HG03342 (cell line): ENCODE results near the gene CNOT6L.
A peak's percentile ranks its signal among the peaks of the same experiment; 100 is the strongest.
"Not testable (repeated sequence)": the region's sequence is repeated elsewhere in the genome, so short reads cannot be mapped to it uniquely, and the experiment has no call there.

Experiments
- ATAC-seq: cut with Tn5 transposase; IDR thresholded peaks from one replicate; pipeline ENCODE4 v1.9.1; 2021; ENCODE audit warnings: mild to moderate bottlenecking, moderate library complexity; ENCODE audit not compliant: unreplicated experiment

The CNOT6L gene

DNA sequence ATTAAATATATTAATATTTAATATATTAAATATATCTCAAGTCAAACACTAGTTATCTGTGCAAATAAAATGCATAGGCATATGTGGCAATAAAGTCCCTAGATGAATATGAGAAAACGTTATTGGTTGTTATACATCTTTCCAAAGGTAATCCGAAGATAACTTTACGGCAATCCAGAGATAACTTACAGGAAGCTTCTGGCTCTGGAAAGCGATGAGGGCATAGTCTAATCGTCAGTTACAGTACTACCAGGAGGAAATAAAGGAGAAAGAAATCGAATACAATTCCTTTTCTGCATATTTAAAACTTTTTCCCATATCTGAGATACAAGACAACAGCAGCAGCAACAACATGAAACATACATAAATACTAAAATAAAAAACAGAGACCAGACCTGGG lies 35.3 kb downstream of the CNOT6L start:
- no peak for ATAC-seq

DNA sequence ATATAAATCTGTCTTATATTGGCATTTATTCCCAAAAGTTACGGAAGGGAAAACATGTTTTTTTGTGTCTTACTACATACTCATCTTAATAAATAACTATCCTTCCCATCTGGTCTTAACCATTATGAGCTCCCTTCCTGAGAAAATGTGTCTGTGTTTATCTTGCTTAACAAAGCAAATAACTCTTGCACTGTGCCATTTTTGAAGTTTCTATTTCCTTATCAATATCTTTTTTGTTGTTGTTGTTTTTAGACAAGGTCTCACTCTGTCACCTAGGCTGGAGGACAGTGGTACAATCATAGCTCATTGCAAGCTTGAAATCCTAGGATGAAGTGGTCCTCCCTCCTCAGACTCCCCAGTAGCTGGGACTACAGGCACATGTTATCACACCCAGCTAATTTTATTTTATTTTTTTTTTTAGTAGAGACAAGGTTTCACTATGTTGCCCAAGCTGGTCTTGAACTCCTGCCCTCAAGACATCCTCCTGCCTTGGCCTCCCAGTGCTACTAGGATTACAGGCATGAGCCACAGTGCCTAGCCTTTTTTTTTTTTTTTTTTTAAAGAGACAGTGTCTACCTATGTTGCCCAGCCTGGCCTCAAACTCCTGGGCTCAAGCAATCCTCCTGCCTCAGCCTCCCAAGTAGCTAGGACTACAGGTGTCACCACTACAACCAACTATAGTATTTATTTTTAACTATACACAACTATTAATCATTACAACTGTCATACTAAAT lies 36.9 kb downstream of the CNOT6L start:
- no peak for ATAC-seq

DNA sequence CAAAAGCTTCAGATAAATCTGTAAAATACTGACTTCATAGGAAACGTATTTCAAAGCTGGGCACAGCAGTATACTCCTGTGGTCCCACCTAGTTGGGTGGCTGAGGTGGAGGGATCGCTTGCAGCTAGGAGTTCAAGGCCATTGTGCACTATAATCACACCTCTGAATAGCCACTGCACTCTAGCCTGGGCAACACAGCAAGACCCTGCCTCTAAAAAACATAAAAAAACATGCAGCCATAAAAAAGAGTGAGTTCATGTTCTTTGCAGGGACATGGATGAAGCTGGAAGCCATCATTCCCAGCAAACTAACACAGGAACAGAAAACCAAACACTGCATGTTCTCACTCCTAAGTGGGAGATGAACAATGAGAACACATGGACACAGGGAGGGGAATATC lies 38.4 kb downstream of the CNOT6L start:
- ATAC-seq, result not testable (repeated sequence)

DNA sequence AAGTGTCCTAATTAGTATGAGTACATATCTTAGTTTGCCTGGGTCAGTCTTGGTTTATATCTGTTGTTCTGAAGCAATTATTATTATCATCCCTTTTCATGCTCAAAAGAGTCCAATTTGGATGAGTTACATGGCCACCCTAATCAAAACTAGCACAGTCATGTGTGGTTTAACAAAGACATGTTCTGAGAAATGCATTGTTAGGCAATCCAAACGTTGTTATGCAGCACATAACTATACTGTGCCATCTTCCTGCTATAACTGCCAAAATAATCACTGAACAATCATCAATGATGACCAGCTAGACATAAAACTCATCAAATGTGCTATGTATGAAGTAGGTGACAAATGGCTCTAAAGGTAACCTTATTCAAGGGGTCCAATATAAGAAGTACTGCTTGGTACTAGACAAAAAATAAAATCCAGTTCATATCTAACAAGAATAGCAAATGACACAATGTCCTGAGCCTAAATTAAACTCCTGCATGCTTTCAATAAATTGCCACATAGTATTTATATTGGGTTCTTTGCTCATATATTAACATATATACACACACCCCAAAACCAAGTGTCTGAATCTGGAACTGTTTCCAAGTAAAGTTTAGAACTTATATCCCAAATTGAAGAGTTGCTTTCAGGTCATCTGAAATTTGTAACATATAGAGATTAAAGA lies 41.9 kb downstream of the CNOT6L start:
- no peak for ATAC-seq

DNA sequence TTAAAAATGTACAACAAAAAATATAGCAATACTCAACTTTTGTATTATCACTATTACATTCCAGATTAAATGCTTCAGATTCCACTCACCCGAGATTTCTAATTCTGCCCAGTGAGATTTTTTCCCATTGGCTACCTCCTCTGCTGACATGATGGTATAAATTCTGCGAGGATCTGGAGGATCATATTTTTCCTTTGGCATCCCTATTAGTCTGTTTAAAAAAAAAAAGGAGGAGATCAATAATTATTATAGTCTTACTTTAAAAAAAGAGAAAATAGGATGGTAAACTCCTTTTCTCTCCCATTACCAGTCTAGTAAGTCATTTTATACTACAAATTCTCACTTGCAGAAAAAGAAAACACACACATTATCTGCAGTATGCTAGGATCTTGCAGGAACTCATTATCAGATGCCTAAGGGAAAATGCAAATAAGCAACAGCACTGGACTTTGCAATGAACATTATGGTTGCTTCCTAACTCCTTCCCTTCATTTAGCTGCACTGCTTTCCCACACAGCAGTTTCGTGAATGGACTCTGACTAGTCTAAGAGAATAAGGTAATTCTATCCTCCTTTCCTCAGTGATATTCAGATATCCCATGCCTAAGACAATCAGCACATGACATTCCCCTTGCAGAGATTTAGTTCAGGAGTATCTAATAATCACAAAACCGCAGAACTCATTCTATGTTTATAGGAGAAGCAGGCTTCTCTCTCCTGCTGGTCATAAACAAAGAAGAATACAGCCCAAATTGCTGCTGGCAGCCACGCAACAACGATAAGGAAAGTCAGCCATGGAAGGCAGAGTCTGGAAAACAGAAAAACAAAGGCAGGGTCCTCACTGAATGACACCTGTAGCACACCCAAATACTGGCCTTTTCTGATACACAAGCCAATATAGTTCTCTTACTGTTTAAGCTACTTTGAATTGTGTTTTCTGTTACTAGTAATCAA lies 42.7 kb downstream of the CNOT6L start:
- no peak for ATAC-seq

DNA sequence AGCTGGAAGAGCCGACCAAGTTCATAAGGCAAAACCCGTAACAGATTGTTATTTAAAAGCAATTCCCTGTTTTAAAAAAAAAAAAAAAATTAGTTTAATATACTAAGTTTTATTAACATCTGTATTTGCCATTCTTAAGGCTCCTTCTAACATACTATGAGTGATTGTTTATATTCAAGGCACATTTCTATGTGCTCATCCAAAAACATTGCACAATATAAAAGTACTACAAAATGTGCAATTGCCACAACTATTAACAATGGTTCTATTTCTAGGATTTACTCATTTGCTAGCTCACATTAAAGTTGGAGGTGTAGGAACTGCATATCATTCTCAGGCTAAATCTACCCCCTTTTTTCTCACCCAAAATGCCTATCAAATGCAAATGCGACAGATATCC lies 46.1 kb downstream of the CNOT6L start:
- no peak for ATAC-seq

DNA sequence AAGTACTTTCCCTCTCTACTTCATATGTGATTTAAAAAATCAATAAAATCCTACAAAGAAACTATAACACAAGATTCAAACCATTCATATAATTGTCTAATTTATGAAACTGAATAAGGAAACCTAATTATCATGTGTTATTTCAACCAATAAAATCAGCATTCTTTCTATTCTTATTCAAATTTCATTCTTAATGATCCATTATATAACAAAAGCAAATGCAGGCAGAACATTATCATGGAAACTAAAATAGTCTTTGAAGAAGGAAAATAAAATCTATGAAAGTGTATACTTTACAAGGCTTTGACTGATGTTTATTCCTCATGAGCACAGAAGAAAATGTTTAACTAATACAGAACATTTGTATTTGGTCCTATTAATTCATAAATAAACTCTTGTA lies 47.6 kb downstream of the CNOT6L start:
- ATAC-seq, result no peak

DNA sequence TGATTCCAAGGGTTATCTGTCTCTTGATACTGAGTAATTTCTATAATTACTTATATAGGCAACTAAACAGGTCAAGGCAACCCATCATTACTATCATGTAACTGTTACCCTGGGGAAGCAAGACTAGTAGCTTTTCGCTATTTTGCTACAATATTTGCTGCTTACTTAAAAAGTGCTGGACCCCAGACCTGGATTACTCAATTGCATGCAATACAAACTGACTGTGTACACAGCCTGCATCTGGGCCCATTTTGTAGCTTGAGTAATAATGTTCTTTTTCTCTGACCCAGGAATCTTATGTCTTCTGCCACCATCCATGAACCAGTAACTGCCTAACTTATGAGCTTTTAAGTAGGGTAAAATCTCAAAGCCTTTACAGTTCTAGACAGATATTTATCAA lies 53.4 kb downstream of the CNOT6L start:
- ATAC-seq, result no peak

DNA sequence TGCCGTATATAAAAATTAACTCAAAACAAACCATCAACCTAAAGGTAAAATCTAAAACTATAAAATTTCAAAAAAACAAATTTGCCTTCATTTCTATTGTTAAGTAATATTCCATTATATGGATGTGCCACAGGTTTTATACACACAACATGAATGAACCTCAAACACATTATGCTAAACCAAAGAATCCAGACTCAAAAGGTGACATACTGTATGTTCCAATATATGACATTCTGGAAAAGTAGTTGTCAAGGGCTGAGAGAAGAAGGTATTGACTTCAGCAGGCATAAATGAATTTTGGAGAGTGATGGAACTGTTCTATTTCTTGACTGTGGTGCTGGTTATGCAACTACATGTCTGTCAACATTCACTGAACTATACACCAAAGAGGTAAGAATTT lies 56.6 kb downstream of the CNOT6L start:
- ATAC-seq, result no peak

DNA sequence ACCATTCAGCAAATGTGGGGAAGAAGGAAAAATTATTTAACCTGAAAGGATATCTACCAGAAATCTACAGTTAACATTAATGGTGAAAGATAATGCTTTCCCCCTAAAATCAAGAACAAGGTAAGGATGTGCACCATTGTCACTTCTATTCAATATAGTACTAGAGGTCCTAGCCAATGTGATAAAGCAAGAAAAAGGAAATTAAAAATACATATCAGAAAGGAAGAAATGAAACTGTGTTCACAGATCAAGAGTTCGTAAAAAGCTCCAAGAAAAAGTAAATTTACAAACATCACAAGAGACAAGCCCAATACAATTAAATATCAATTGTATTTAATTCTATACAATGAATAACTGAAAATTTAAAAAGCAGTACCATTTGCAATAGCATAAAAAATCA lies 57.6 kb downstream of the CNOT6L start:
- ATAC-seq, result no peak

DNA sequence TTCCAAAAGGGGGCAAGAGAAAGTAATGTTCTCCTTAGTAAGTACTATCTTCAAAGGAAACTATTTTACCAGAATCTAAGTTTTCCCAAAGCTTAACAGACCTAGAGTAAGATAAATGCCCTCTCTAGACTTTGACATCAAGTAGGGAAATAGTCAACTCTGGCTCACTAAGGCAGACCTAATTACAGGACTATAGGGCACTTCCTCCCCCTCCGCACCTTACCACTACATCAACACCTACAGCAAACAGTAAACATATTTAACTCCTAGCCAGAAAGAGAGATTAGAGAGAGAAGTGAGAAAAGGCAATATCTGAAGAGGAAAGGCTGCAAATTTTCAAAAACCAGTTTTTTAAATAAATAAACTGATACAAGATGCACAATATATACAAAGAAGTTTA lies 60.4 kb downstream of the CNOT6L start:
- no peak for ATAC-seq

DNA sequence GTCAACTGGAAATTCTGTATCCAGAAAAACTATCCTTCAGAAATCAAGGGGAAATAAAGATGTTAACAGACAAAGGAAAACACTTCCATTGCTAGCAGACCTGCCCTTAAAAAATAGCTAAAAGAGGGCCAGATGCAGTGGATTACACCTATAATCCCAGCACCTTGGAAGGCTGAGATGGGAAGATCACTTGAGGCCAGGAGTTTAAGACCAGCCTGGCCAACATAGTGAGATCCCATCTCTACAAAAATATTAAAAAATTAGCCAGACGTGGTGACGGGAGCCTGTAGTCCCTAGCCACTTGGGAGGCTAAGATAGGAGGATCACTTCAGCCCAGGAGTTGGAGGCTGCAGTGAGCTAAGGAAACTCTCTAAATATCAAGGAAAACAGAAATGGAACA lies 67.4 kb downstream of the CNOT6L start:
- ATAC-seq, result no peak

DNA sequence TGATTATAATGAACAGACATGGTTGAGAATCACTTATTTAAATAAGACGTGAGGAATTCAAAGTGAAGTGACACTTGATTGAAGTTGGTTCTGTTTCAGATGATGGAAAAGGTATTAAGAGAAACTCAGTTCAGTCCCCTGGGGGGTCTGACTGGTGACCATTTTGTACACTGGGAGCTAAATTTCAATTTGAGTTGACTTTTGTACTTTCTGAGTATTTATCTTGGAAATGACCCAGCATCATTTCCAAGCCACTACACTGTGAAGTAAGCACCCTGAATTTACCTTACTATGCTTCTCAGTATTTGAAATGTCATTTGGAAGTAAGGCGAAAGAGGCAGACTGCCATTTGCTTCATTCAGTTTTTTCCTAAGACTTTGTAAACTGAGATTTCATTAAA lies 73.4 kb downstream of the CNOT6L start:
- no peak for ATAC-seq

DNA sequence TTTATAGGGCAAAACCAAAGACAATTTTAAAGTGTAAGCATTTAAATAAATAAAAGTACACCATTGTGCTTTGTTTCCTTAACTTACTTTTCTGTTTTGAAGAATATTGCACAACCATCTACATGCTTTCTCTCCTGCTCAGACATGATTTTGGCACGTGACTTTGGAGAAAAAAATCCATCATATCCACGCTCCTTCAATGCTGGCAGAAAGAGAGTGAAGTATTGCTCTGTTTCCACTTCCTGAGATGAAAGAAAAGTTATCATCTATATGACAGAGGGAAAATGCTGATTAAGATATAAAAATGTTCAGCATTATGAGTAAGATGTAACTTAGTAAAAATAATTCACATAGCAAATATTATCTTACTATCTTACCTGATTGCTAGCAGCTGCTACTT lies 77.1 kb downstream of the CNOT6L start:
- no peak for ATAC-seq

DNA sequence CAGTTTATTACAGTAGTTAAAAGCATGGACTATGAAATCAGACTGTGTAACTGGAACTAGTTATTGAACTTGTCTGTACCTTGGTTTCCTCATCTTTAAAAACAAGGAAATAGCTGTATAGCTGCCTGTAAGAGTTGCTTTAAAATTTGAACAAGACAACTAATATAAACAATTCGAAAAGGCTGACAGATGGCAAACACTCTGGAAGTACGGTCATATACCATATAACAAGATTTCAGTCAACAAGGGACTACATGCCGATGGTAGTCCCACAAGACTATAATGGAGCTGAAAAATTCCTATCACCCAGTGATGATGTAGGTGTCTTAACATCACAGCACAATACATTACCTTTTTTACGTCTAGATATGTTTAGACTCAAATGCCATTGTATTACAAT lies 78.7 kb downstream of the CNOT6L start:
- ATAC-seq, result no peak

DNA sequence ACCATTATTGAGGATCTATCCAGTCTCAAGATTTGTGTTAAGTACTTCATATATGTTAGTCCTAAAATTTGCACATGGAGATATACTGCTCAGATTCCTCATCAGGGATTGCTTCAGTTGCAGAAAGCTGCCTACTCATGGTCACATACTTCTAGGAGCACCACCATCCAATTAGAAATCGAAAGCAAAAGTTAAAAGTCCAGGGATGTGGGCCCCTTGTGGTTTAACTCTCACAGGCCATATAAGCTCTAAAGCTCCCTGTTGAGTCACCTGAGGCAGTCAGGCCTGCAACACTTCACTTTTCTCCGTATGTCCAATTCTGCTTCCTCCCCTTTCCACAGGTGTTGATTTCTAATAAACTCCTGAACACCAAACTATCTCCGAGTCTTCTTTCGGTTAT lies 84.2 kb downstream of the CNOT6L start:
- peak; percentile 97 for ATAC-seq

DNA sequence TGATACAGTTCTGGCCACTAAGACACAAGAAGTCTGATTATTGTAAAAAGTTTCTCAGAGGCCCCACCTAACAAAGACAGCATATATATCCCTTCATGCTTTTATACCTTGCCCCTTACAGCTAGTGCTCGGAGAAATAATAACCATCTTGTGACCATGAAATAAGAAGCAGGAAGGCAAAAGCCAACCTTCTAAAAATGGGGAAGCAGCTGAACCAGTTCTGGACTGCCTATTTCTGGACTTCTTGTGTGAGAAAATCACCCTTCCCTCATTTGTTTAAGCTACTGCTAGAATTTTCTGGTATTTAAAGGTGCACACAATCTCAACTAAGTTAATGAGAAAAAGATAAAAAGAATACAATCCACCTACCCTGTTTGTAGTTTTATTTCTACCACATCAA lies 87.5 kb downstream of the CNOT6L start:
- ATAC-seq, result no peak

DNA sequence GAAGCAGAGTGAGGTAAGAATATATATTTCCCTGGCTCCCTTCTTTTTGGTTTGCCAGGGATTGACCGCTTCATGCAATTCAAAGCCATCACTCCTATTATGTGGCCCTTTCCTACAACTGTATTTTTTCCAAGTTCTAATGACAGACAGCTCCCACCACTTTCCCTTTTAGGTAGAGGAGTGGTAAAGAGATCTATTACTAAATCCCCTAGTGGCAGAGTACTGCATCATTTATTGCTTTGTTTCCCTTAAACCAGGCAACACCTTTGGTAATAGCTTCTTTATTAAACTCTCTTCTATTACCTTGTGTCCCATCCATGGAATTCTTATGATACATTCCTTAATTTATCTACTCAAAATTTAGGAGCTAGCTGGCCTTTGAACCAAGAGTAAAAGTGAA lies 90.7 kb downstream of the CNOT6L start:
- ATAC-seq, result no peak

DNA sequence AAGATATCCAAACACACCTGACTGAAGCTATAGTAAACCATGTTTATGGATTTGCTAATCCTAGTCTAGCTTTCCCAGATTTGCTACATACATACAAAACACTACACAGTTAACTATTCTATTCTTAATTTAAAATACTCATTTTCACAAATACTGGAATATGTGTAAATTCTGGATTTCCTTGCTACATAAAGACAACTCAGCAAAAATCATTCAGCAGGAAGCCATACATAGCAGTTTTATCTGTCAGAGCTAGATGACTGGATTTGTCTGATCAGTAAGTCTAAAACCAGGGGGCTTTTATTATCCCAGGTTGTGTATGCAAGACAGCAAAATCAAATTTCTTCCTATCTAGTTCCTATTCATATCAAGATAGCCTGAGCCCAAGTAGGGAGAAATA lies 98.1 kb downstream of the CNOT6L start:
- no peak for ATAC-seq

DNA sequence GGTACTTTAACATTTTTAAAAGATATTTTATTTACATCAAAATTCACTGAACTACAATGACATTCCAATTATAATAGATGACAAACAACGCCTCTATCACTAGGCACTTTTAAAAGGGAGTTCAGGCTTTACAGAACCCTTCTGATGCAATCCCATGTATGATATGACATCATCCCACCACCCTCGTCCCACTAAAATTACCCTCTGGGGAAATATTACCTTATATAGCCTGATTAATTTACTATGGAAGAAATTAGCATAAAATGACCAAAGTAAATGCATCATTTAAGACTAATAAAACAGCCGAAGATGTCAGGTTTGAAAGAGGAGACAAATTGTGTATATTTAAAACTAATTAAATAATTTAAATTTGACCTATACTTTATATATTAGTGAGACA lies 100.7 kb downstream of the CNOT6L start:
- not testable (repeated sequence) for ATAC-seq

DNA sequence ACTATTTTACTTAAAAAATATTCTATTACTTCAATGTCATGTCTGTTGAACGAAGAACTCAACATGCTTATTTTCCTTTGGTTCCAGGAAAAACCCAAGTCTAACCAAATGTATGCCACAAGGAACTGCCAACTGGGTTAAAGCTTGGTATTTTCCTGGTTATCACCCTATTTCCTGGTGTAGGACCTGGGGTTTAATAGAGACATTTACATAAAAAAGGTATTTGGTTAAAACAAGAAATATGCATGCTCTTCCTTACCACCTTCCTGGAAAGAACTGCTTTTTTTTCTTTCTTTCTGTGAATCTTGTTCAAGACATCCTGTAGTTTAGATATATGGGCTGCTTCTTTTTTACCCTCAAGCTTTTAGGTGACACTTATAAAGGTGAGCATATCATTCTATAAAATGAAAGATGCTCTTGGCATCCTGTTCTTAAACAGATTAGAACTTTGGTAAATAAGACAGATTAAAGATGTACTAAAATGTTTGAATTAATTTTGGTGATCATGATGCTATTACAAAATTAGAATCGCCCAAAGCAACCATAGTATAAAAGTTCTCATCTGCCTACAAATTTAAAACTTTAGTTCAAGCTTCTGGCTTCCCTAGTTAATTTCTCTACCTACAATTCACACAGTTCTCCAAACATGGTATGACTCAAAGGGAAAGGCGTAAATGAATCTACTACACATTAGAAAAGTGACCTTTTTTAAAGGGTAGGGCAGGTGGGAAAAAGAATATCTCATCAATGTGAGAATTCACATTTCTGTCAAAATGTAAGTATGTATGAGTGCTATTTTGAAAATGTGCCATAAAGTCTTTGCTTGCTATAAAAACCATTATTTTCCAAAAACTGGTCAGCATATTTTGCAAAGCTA lies 103.5 kb downstream of the CNOT6L start:
- no peak for ATAC-seq
